ENCODE measurements around the gene CYLD.

DNA sequence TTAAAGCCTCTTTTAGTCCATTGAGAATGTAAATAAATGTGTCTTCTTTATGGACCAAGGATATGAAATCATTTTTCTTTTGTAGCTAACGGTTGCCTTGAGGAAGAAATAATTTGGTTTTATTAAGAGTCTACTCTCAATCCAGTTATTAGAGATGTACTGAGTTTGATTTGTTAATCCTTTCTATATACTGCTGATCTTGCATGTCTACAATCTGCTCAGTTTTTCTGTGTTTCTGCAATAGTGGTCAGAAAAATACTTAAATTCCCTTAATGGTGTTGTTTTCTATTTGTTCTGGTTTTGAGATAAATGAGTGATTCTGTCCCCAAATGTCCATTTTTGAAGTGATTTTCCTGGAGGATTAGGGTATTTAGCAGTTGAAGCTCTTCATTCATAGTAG, 54.9 kb downstream of the CYLD start:
- TF ChIP-seq, protein P1, sequence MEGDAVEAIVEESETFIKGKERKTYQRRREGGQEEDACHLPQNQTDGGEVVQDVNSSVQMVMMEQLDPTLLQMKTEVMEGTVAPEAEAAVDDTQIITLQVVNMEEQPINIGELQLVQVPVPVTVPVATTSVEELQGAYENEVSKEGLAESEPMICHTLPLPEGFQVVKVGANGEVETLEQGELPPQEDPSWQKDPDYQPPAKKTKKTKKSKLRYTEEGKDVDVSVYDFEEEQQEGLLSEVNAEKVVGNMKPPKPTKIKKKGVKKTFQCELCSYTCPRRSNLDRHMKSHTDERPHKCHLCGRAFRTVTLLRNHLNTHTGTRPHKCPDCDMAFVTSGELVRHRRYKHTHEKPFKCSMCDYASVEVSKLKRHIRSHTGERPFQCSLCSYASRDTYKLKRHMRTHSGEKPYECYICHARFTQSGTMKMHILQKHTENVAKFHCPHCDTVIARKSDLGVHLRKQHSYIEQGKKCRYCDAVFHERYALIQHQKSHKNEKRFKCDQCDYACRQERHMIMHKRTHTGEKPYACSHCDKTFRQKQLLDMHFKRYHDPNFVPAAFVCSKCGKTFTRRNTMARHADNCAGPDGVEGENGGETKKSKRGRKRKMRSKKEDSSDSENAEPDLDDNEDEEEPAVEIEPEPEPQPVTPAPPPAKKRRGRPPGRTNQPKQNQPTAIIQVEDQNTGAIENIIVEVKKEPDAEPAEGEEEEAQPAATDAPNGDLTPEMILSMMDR (IDR thresholded peaks at IDR 0.05) = no peak
- TF ChIP-seq POLR2A (IDR thresholded peaks at IDR 0.05) = no peak
